ENCODE data around the gene PCMT1. TPM values are rescaled to one million over a fixed set of nuclear protein-coding genes. Genes with fewer than 3 reads are reported as not detected.

PCMT1 gene
- 104 and 114 TPM in 2 replicates for total RNA-seq (ENCODE audit: low replicate concordance)

DNA sequence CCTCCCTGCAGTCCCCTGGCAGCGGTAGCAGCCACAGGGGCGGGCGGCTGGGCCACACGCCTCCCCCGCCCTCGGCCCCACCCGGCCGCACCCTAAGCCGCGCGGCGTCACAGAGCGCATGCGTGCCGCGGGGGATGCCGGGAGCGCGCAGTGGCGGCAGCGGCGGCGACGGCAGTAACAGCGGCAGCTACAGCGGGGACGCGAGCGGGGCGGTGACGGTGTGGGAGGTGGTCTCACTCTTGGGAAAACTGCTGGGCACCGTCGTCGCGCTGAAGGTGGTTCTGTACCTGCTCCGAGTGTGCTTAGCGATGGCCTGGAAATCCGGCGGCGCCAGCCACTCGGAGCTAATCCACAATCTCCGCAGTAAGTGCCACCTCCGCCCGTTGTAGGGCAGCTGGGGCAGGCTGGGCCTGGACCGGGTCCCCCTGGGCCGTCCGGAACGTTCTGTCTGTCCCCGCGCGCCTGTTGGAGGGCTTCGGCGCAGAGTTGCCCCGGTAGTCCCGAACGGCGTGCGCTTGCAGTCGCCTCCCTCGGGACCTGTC is at the start of gene PCMT1:
TSS of gene PCMT1 (plus strand) at position 148 of the 542 bp plus-strand sequence. CDS start at position 309, 161 bp downstream.

DNA sequence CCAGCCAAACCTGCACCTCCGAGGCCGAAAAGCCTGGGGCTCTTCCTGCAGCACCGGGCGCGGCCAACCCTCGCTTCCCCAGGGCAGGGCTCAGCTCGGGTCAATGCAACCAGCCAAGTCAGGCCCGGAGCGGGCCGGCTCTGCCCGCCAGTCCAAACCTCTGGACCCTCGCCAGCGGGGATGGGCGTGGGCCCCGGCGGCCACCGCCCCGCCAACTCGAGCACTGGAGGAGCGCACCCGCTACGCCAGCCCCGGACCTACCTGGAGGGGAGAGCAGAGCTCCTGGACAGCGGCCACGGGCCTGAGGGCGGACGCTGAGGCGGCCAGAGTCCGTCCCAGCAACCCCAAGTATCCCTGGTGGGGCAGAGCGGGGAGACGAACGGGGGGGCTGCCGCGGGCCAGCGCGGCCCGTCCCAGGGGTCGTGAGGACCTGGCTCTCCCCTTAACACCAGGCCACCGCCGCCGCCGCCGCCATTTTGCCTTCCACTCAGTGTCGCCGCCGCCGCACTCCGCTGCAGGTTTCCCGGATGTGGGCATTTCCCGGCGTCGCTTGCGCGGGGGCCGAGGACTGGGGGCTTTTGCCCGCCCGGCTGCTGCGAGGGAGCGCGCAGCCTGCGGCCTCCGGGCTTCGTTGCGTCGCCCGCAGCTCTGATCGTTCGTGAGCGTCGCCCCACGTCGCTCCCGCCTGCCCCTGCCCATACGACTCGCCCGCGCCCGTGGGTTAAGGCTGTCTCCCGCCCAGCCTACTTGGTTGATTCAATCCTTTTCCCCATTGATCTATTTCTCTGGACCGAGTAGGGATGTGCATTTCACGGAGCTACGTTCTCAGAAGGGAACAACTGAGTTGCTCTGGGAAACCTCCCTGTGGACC is 31.7 kb upstream of the PCMT1 start, which contains the start of gene LATS1:
TSS of gene LATS1 (minus strand) at position 514 of the 871 bp plus-strand sequence. CDS start 15,975 bp downstream, outside the sequence.

DNA sequence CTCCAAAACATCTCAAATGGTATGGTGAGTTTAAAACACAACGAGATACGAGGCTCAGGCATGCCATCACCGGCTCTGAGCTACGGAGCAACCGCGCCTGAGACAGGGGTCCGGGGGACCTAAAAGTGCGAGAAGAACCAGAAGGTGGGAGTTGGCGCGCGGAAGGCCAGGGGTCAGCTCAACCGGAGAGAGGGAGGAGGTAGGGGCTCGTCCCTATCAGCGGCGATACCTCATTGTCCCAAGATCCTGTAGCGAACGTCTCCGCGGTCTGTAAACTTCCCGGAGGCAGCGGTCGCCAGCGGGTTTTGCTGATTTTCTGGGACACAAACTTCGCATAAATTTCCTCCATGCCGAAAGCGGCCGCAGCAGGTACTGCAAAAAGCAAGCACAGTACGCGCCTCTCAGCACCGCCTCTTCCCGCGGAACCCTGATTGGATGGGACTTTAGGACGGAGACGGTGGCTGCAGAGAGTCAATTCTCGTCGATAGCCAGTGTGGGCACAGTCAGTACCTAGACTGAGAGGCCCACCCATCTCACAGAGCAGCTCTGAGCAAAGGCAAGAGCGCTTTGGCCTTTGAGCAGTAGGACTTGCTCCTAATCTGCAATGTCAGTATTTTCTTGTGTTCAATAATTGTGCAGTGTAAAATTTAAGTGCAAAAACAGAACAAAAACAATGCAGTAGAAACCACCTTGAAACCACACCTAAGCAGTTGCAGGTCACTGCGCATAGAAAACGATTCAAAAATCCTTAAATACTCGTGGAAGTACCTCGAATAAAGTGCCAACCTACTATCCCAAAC is 3.2 kb upstream of the PCMT1 start, which contains the start of gene NUP43:
TSS of gene NUP43 (minus strand) at position 383 of the 800 bp plus-strand sequence. CDS start at position 349, 34 bp downstream.

Other genes with a start within 250 kb of the PCMT1 start
- gene PPIL4, start 203.7 kb upstream of the PCMT1 start, total RNA-seq (ENCODE audit: low replicate concordance) = 13.9 and 24.8 TPM in 2 replicates
- gene GINM1, start 183.4 kb upstream of the PCMT1 start, total RNA-seq (ENCODE audit: low replicate concordance) = 32.9 and 52.8 TPM in 2 replicates
- 23.9 and 32.2 TPM in 2 replicates for gene KATNA1, start 101.0 kb upstream of the PCMT1 start, total RNA-seq (ENCODE audit: low replicate concordance)
- gene LATS1, start 31.6 kb upstream of the PCMT1 start, total RNA-seq (ENCODE audit: low replicate concordance) = 2.9 and 5.0 TPM in 2 replicates
- gene NUP43, start 3.2 kb upstream of the PCMT1 start, total RNA-seq (ENCODE audit: low replicate concordance) = 11.3 and 17.8 TPM in 2 replicates
- 28.8 and 44.4 TPM in 2 replicates for gene LRP11, start 114.6 kb downstream of the PCMT1 start, total RNA-seq (ENCODE audit: low replicate concordance)
- gene RAET1E, start 148.4 kb downstream of the PCMT1 start, total RNA-seq (ENCODE audit: low replicate concordance) = 0.15 and 0.47 TPM in 2 replicates
- gene RAET1G, start 173.4 kb downstream of the PCMT1 start, total RNA-seq (ENCODE audit: low replicate concordance) = 0.23 and 3.3 TPM in 2 replicates
- gene ULBP2, start 192.3 kb downstream of the PCMT1 start, total RNA-seq (ENCODE audit: low replicate concordance) = 1.9 and 7.7 TPM in 2 replicates
- 0.30 TPM in 1 of 2 replicates, not detected in the other for gene ULBP1, start 214.2 kb downstream of the PCMT1 start, total RNA-seq (ENCODE audit: low replicate concordance)